ENCODE results near the gene MCOLN2. TPM values are rescaled to one million over a fixed set of nuclear protein-coding genes. Genes with fewer than 3 reads are reported as not detected.
A peak's percentile ranks its signal among the peaks of the same experiment; 100 is the strongest.
"Not testable (repeated sequence)": the region's sequence is repeated elsewhere in the genome, so short reads cannot be mapped to it uniquely, and the experiment has no call there.

Gene MCOLN2
- total and polyA plus RNA-seq, 3 donors from 2014 or later = 2.5 to 6.3 (median 3.2) TPM

DNA sequence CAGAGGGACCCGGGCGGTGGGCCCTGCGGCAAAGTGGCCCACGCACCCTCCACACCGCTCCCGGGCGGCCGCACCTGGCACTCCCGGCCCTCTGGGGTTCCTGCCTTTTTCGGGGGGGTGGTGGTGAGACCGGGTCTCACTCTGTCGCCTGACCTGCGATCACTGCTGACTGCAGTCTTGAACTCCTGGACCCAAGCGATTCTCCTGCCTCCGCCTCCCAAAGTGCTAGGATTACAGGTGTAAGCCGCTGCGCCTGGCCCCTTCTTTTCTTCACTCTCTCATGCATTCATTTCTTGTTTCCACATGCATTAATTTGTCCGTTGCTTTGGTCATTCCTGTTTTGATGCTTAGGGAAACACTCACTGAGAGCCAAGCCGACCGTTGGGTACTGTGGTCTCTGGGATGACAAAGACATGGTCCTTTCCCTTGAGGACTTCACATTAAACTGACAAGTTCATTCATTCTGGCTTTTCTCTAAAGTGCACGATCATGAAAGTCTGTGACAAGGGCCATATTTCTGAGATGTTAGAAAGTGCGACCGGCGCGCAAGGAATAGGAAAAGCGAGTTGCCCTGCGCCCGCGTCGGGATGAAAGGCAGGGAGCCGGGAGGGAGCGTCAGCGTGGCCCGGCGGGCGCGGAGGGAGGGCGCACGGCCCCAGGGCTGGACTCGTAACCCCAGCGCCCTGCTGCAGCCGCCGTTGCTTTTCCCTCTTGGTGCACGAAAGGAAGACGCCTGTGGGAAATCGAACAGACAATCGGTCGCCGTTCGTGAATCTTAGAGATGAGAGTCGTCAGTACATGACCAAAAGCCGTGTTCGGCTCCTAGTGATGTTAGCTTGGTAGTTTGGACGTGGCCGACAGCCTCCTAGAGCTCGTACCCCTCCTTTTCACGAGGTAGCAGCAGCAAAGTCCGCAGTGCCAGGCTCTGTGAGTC lies 1.0 kb upstream of the MCOLN2 start:
- H3K36me3 ChIP-seq (ENCODE audit: low read depth, missing control alignments) = no peaks in the 10 kb centered on the region
- WGBS, 2 donors = 1 to 2% methylated on average over 33 to 58 of the region's 58 CpGs
- peak; percentile 14 for DNase-seq
- H3K4me1 ChIP-seq = peaks cover 10% of the 10 kb centered on the region
- intact Hi-C loops (cut with DNase I; ENCODE audit: low total_unique reads) = no loop called here
- H3K27me3 ChIP-seq = no peaks in the 10 kb centered on the region
- TF ChIP-seq, protein P1, sequence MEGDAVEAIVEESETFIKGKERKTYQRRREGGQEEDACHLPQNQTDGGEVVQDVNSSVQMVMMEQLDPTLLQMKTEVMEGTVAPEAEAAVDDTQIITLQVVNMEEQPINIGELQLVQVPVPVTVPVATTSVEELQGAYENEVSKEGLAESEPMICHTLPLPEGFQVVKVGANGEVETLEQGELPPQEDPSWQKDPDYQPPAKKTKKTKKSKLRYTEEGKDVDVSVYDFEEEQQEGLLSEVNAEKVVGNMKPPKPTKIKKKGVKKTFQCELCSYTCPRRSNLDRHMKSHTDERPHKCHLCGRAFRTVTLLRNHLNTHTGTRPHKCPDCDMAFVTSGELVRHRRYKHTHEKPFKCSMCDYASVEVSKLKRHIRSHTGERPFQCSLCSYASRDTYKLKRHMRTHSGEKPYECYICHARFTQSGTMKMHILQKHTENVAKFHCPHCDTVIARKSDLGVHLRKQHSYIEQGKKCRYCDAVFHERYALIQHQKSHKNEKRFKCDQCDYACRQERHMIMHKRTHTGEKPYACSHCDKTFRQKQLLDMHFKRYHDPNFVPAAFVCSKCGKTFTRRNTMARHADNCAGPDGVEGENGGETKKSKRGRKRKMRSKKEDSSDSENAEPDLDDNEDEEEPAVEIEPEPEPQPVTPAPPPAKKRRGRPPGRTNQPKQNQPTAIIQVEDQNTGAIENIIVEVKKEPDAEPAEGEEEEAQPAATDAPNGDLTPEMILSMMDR (IDR thresholded peaks at IDR 0.05) = no peak
- TF ChIP-seq POLR2A (IDR thresholded peaks at IDR 0.05) = no peak
- no peaks in the 10 kb centered on the region for H3K9me3 ChIP-seq
- no peak overlapping the region for H3K27ac ChIP-seq
- peak overlapping the region; percentile 55 for H3K4me3 ChIP-seq

- 60 to 62% methylated on average over 10 of the region's 10 CpGs for WGBS, 2 donors
- Histone ChIP-seq H3K4me1 (peaks cover 10% of the 10 kb centered on the region), H3K4me3 (no peak overlapping the region), H3K36me3 (ENCODE audit: low read depth, missing control alignments) (no peaks in the 10 kb centered on the region), H3K9me3 (no peaks in the 10 kb centered on the region), H3K27ac (no peak overlapping the region), H3K27me3 (no peaks in the 10 kb centered on the region)
- intact Hi-C loops (cut with DNase I; ENCODE audit: low total_unique reads) = no loop called here
- DNase-seq = no peak
- TF ChIP-seq, protein P1 (IDR thresholded peaks at IDR 0.05) = no peak
- no peak for TF ChIP-seq POLR2A (IDR thresholded peaks at IDR 0.05)
Measured at GRCh38 chr1:84995484-84996334, 1.2 kb downstream of the MCOLN2 start.

DNA sequence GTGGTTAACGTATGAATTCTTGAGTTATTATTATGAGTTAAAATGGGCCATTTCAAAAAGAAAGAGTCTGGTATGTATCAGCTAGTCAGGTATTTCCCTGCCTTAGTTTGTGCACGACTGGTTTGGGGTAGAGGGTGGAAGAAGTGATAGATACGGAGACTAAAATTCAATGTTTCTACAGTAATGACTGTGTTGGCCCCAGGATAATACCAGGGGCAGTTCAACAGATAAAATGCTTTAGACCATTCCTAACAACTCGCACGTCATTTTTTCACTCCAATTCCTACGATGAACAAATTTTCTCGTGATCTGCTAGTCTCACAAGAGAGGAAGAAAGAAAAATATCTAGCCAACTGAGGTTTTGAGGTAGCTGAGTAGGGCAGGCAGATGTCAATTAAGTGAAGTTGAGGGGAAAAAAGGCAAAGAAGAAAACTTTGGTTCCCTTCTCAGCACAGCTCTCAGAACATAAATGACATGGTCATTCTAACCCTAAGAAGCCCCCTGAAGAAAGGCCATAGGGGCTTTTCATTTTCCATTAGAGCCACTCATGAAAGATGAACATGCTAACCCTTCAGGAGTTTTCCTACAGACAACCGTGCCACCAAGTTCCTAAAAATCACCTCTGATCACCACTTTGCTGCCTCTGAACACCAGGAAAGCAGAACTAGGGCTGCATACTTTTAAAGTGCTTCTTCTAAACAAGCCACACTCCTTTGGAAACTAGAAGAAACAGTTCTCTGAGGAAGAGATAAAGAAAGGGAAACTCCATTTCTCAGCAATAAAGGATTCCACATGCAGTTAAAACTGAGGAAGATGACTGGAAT lies 5.6 kb downstream of the MCOLN2 start:
- DNase-seq = no peak
- Histone ChIP-seq H3K27ac (no peak overlapping the region), H3K36me3 (ENCODE audit: low read depth, missing control alignments) (no peaks in the 10 kb centered on the region), H3K4me3 (no peak overlapping the region), H3K9me3 (no peaks in the 10 kb centered on the region), H3K27me3 (no peaks in the 10 kb centered on the region), H3K4me1 (no peaks in the 10 kb centered on the region)
- intact Hi-C loops (cut with DNase I; ENCODE audit: low total_unique reads) = no loop called here
- 71 to 74% methylated on average over 8 of the region's 8 CpGs for WGBS, 2 donors
- TF ChIP-seq, protein P1 (IDR thresholded peaks at IDR 0.05) = no peak
- TF ChIP-seq POLR2A (IDR thresholded peaks at IDR 0.05) = no peak

GRCh38 chr1:84988588-84988987 lies 8.3 kb downstream of the MCOLN2 start:
- H3K27ac ChIP-seq = no peak overlapping the region
- DNase-seq = no peak
- intact Hi-C loops (cut with DNase I; ENCODE audit: low total_unique reads) = no loop called here
- H3K36me3 ChIP-seq (ENCODE audit: low read depth, missing control alignments) = no peaks in the 10 kb centered on the region
- no peaks in the 10 kb centered on the region for H3K9me3 ChIP-seq
- no peak for TF ChIP-seq POLR2A (IDR thresholded peaks at IDR 0.05)
- TF ChIP-seq, protein P1 (IDR thresholded peaks at IDR 0.05) = no peak
- 70 to 80% methylated on average over 2 of the region's 2 CpGs for WGBS, 2 donors
- H3K27me3 ChIP-seq = no peaks in the 10 kb centered on the region
- no peaks in the 10 kb centered on the region for H3K4me1 ChIP-seq
- H3K4me3 ChIP-seq = no peak overlapping the region

DNA sequence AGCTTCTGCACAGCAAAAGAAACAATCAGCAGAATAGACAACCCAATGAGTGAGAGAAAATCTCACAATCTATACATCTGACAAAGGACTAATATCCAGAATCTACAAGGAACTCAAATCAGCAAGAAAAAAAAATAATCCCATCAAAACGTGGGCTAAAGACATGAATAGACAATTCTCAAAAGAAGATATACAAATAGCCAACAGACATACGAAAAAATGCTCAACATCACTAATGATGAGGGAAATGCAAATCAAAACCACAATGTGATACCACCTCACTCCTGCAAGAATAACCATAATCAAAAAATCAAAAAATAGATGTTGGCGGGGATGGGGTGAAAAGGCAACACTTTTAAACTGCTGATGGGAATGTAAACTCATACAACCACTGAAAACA lies 10.4 kb downstream of the MCOLN2 start:
- DNase-seq; intact Hi-C loops (cut with DNase I; ENCODE audit: low total_unique reads); H3K27me3 ChIP-seq; H3K36me3 ChIP-seq (ENCODE audit: low read depth, missing control alignments); H3K4me3 ChIP-seq; H3K4me1 ChIP-seq; H3K9me3 ChIP-seq; H3K27ac ChIP-seq: not testable (repeated sequence)
- 89 to 90% methylated on average over 3 of the region's 3 CpGs for WGBS, 2 donors
